HG03095 (cell line): ENCODE measurements around the gene HLF.

ENCODE experiments used
- ATAC-seq: cut with Tn5 transposase; IDR thresholded peaks from one replicate; pipeline ENCODE4 v1.9.1; 2021; ENCODE audit warnings: moderate library complexity; ENCODE audit not compliant: unreplicated experiment

HLF gene

DNA sequence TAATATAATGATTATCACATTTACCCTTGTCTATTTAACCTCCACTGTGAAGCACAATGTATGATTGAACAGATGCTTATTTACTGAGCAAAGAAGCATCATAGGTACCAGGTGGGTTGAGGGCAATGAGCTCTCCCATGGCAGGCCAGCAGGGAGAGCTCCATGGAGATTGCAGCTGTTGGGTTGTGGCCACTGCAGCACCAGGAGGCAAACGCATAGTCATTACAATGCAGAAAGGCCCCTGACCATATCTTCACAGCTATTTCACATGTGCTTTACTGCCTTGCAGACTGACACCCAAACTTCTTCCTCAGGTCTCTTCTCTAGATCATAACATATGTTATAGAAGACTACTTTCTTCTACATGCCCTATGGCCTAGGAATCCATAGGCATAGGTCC is 81.9 kb downstream of the HLF start:
- ATAC-seq: no peak

DNA sequence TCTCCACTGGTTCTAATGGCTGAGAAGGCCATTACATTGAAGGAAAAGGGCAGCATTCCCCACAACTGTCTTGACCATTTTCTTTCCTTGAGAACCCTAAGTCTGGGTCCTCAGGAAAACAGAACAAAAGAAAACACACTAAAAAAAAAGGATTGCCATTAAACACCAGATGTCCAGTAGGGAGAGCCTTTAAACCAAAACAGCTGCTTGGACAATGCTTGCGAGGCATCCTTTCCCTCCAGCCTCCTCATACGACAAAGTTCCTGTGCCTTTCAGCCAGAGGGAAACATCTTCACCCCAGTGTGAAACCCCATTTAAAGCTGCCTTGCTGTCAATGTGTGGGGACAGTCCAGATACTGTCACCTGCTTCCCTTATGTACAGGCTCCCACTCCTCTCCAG is 82.6 kb downstream of the HLF start:
- ATAC-seq: no peak

DNA sequence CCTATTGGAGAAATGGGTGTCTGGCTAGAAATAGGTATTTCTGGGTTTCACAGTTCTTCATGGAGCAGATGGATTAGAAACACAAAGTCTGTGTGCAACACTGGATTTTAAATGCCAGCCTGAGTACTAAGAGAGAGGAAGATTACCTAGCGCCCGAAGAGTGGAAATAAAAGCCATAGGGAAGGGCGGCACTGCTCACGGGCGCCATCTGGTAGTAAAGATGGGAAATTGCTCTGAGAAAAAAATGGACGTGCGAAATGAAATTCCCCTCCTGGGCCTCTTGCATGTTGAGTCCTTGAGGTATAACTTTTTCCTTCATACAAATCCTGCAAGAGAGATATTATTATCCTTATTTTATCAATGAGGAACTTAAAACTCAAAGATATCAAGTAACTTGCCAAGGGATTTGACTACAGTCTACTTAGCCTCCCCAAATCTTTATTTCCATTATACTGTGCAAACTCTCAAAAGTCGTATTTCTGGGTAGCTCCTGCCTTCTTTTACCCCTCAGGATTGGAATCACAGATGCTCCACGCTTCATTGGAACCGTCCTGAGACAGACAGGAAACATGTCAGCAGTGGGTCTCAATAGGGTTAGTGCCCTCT is 84.1 kb downstream of the HLF start:
- peak; percentile 57 for ATAC-seq

DNA sequence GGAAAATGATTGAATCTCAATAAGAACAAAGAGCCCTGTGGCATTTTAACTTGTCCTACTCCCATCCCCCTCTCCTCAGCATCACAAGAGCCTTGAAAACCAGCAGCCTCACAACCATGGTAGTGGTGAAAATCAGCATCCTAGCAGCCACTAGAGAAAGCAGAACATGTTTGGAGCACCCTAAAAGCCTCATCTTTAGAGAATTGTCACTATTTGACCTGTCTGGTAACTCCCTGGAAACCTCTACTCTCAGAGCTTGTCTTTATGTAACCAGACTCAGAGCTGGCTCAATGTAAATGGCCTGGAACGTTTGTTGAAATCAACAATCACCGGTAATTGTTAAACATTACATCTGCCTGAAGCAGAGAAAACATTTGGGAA is 86.1 kb downstream of the HLF start:
- ATAC-seq: no peak

DNA sequence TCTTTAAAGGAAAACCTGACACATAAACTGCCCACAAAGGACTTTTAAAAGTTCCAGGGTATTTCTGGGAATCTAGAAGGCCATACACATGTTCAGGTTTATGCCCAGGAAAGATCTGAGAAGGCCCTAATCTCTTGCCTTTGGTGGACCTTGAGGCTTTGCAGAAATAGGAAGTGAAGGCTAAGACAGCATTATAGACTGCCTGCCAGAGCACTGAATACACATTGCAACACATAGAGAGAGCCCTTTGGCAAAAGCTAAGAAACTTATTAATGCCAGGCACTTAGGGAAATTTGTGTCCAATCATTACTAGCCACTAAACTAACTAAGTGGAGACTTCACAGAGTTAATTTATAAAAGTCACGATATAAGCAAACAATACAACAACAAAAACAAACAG is 86.5 kb downstream of the HLF start:
- ATAC-seq: no peak

DNA sequence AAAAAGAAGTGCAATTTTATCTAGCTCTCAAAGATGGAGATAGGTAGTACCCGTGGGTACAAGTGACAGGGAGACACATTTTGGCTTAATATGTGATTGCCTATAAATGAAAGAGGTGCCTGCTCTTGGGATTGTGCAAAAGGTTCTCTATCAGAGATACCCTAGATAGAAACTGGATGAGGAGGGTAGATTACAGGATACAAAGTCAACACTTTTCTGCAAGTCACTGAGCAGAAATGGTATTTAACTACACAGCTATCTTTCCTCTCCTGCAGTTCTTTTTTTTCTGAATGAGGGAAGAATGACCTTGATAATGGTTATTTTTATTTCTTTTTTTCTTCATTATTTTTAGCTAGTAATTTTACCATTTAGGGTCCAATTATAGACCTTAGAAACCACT is 89.2 kb downstream of the HLF start:
- no peak for ATAC-seq

DNA sequence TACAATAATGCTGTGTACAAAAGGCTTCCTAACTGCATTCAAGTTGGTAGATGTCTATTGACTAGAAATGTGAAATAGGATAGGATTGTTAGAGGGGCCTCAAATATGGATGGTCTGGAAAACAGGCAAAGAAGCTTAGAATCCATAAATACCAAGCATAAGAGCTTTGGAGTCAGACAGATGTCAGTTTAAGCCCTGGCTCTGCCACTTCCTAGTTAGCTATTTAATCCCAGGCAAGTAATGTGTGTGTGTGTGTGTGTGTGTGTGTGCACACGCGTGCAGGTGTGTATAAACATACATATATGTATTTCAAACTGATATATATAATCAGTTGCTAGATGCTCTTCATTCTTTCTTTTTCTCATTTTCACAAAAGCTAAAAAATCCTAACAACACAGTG is 90.2 kb downstream of the HLF start:
- no peak for ATAC-seq

DNA sequence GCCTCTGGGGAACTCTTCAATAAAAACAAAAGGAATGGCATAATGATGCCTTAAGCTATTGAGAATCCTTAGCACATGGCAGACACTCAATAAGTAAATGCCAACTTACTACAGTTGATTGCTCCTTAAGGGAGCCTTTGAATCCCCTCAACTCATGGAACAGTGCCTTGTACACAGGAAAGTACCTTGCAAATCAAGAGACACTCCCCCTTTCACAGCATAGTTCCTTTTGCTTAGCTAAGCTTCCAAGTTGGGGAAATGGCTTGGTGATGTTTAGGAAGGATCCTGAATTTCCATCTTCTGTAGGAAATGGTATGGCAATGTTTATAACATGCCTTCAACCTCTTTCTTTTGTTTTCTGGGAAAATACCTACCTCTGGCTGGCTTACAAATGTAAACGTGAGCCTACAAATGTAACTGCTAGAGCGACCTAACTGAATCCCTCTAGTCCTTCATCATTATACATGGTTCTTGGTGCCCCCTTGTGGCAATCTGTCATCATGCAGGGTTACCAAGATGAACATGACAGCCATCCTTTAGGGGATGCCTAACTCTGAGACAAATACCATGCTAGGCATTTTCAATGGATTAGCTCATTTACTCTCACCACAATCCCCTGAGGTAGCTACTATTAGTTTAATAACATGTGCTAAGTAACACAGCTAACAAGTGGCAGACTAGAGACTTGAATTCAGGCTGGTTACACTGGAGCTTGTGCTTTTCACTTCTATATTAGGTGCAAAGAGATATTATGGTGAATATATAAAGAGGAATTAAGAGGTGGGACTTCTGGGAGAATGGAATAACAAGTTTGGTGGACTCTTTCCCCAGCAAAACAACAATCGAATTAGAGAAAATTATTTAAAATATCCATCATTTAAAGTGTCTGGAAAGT is 91.9 kb downstream of the HLF start:
- peak; percentile 97 for ATAC-seq

DNA sequence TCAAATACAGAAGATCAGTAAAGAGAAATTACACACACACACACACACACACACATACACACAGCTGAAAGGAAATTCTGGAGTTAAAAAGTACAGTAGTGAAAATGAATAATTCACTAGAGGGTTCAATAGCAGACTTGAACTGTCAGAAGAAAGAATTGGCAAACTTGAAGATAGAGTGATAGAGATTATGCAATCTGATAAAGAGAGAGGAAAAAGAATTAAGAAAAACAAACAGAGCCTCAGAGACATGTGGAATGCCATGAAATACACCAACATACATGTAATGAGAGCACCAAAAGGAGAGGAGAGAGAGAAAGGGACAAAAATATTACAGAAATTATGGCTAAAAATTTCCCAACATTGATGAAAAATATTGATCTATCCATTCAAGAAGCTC is 96.2 kb downstream of the HLF start:
- no peak for ATAC-seq

DNA sequence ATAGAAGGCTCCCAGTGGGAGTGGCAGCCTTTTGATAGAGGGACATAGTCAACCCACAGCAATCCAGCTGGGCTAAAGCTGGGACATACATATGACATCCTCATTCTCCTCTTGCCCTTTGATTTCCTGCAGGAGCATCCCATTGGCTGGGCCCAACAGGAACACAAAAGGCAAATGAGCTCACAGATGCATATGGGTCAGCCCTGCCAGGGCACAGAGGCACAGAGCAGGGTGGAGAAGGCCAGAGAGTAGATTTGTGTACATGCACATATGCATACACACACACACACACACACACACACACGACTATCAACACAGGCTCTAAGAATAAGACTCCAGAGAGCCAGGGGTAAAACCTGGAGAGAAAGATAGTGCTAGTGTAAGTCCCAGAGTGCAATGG is 98.3 kb downstream of the HLF start:
- no peak for ATAC-seq

DNA sequence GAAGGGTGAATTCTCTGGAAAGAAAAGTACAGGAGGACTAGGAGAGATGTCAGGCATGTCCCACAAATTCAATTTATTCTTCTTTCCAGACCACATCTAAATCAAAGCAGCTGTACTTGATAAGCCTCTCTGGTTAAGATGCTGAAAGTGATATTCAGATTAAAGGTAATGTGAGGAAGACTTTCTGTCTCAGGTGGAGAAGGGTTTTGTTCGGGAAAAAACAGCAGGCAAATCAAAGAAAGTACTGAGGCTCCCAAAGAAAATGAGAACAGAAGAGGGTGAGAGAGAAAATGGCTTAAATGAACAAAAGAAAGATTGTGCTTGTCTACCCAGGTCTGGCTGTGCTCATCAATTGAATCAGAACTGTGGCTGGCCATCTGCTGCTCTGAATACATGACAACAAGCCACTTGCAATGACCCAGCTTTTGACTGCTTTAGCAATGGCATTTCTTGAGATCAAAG is 101.3 kb downstream of the HLF start:
- no peak for ATAC-seq

DNA sequence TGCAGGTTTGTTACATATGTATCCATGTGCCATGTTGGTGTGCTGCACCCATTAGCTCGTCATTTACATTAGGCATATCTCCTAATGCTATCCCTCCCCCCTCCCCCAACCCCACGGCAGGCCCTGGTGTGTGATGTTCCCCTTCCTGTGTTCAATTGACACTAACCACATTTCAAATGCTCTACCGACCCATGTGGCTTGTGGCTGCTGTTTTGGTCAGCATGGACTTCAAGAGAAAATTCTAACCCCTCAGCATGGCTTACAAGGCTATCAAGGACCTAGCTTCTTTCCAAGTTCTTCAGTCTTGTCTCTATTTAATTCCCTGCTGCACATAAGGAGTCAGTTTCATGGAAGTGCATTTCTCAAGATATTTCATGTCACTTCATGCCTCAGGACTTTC is 103.9 kb downstream of the HLF start:
- ATAC-seq: no peak
